NCI-H510A (cell line): ENCODE data around the gene SPCS2.
"Not testable (repeated sequence)": the region's sequence is repeated elsewhere in the genome, so short reads cannot be mapped to it uniquely, and the experiment has no call there.

Source experiments
- DNase-seq: peaks from one replicate; lab custom pipeline; 2025; lab: John Stamatoyannopoulos, UW

The SPCS2 gene

DNA sequence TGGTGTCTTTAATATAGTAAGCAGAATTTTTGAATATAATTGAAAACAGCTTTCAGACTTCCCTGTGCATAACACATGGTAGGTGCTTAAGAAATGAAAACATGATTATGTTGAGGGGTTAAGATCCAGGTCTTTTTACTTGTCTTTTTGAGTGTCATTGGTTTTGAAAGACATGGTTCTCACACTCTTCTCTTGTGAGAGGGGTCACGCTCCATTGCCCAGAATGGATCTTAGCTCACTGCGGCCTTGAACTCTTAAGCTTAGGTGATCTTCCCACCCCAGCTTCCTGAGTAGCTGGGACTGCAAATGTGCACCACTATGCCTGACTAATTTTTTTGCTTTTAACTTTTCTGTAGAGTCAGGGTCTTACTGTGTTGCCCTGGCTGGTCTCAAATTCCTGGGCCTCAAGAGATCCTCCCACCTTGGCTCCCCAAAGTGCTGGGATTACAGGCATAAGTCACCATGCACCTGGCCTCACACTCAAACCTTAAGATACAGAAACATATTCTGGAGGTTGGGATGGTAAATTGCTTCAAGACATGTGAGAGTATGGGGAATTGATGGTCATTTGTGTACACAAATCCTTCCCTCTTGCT, 1.4 kb downstream of the SPCS2 start:
- DNase-seq: no peak

GRCh38 chr11:74951226-74951625, 2.2 kb downstream of the SPCS2 start:
- no peak for DNase-seq

- DNase-seq: no peak
Measured at GRCh38 chr11:74952752-74953151, 3.7 kb downstream of the SPCS2 start.

DNA sequence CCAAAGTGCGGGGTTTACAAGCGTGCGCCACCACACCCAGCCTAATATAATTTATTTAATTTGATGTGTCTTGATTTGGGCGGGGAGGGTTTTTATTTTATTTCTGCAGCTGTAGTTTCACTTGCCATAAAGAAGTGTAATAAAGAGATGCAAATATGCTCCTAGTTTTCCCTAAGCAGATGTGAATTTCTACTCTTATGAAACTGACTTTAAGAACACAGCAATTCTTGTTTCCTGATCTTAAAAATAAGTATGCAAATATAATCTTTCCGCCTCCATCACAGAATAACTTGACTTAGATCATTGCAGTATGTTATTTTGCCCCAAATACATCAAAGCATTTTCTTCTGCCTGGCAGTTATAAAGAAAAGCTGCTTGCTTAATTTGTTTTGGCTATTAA, 4.4 kb downstream of the SPCS2 start:
- no peak for DNase-seq

- no peak for DNase-seq
Measured at GRCh38 chr11:74954199-74954598, 5.1 kb downstream of the SPCS2 start.

DNA sequence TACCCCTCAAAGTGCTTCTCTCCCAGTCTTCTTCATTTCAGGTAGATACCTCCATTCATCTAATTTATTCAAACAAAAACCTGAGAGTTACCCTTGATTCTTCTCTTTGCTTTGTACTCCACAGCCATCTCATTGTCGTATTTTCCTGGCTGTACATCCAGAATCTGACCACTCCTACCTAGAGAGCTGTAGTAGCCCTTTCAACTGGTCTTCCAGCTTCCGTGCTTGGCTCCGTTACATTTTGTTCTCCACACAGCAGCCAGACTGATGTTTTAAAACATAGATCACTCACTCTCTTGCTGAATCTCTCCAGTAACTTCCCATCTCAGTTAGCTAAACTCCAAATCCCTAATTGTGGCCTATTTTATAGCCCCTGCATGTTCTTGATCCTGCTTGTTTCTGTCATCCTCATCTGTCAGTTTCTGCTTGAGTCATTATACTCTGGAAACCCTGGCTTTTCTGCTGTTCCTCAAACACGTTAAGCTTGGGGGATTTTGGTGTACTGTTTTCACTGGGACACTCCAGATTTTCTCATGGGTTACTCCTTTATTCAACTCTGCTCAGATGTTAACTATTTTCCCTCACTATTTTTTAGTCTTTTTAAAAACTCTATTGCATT, 7.4 kb downstream of the SPCS2 start:
- DNase-seq: no peak

DNA sequence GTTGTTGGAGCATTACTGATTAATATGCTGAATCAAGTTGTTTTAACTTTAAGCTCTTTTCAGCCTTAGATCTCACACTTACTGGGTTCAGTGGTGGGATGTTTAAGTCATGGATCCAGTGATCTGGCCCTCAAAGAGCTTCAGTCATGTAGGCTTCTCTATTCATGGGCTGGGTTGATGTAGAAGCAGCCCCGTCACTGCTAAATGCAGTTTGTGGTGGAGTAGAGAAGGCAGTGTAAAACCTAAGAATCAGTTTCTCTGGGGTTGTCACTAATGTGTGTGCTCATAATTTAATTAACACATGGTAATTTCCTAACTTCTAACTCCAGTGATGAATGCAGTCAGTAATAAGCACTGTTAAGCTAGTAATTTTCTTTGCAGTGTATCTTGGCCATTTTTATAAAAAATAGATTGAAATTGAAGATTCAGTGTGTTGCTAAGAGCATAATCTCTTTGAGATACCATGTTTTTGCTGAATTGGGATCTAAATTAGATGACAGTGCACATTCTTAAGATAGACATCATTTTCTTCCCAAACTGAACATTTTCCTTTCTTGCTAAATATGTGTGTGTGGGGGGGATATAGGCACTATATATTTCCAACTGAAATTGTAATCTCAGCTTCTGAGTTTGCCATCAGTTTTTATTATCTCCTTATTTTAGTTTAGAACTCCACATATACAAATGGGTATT, 9.0 kb downstream of the SPCS2 start:
- no peak for DNase-seq

GRCh38 chr11:74960128-74960527, 11.1 kb downstream of the SPCS2 start:
- DNase-seq: not testable (repeated sequence)

DNA sequence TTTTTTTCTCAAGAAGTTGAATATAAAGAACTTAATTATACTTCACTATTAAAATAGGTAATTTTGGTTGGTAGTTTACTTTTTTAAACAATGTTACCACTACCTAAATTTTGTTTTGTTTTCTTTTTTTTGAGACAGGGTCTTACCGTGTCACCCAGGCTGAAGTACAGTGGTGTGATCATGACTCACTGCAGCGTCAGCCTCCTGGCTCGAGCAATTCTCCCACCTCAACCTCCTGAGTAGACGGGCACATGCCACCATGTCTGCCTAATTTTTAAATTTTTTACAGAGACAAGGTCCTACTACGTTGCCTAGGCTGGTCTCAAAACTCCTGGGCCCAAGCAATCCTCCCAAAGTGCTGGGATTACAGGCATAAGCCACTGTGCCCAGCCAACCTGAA, 17.6 kb downstream of the SPCS2 start:
- DNase-seq: no peak

DNA sequence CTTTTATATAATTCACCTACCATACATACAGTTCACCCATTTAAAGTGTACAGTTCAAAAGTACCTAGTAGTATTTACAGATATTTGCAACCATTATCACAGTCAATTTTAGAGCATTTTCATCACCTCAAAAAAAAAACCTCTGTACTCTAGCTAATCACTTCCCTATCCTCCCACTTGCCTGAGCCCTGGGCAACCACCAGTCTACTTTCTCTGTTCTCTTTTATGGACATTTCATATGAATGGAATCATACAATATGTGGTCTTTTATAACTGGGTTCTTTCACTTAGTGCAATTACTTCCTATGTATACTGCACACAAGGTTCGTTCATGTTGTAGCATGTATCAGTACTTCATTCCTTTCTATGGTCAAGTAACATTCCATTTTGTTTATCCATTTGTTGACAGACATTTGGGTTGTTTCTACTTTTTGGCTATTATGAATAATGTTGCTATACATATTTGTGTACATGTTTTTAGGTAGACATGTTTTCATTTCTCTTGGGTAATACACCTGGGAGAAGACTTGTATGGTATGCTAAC, 21.9 kb downstream of the SPCS2 start:
- DNase-seq: no peak

DNA sequence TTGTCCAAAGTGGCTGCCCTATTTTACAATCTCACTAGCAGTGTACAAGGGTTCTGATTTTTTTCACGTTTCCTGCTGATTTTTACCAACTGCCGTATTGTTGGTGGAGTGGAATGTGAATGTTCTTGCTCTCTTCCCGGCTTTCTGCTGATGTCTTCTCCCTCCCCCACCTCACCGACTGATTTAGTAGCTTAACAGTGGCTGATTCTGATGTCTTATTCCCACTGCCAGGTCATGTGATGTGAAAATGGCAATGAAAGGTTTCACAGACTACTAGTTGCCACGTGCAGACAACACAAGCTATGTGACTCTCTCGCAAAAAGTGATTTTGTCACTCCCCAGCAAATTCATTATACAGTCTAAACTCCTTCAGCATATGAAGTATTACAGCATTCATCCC, 22.4 kb downstream of the SPCS2 start:
- no peak for DNase-seq

GRCh38 chr11:74978041-74978440, 29.0 kb downstream of the SPCS2 start:
- no peak for DNase-seq

DNA sequence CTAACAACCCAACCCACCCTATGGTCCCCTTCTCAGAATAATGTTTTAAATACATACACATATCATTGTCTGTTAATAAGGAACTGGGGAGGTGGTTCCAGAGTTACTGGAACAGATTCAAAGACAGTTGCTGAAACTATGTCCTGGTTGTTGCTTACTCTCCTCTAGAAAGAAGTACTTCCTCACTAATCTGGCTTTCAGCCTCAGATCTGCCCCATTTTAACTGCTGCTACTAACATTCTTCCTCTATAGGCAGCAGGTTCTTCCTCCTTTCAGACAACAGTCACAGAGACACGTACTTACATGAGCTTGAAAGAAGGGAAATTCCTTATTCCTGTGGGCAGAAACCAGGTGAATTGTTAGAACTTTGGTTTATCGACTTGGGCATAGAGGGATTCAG, 31.6 kb downstream of the SPCS2 start:
- no peak for DNase-seq

GRCh38 chr11:74981888-74982287, 32.8 kb downstream of the SPCS2 start:
- DNase-seq: no peak

GRCh38 chr11:74984070-74984469, 35.0 kb downstream of the SPCS2 start:
- no peak for DNase-seq

DNA sequence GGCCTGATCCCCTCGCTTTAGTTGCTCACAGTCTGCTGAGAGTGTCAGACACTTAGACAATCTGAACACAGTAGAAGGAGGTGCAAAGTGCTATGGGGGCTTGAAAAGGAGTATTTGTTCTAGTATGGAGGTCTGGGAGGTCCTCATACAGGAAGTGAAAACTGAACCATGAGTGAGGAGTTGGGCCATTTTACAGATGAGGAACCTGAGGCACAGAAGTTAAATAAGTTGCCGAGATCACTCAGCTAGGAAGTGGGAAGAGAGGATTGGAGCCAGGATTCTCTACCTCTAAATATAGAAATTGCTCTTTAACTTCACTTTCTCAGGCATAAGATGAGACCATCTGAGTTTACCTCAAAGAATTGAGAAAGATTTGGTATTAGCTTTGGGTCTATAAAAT, 35.7 kb downstream of the SPCS2 start:
- no peak for DNase-seq

GRCh38 chr11:74988541-74989259, 39.6 kb downstream of the SPCS2 start, which contains the start of gene NEU3:
NEU3 (plus strand) TSS chr11:74988933; CDS start chr11:74989061, 128 bp downstream.
- peak; percentile 75 for DNase-seq

DNA sequence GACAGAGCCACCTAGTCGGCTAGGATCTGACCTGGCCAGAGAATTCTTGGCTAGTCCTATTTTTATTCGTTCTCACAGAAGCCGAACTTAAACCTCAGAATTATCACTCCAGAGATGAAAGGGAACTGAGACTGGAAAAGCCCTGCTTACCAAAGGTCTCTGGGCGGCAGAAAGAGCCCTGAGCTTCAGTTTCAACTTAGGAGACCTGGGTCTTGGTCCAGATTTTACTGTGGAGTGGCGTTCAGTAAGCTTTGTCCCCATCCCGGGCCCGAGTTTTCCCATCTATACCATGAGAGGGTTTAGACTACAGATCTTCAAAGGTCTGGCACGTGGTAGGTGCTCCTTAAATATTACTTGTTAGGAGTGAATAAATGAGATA, 40.2 kb downstream of the SPCS2 start:
- no peak for DNase-seq

- DNase-seq: not testable (repeated sequence)
Measured at GRCh38 chr11:74990150-74990549, 41.1 kb downstream of the SPCS2 start.

GRCh38 chr11:74990941-74991340, 41.9 kb downstream of the SPCS2 start:
- no peak for DNase-seq

DNA sequence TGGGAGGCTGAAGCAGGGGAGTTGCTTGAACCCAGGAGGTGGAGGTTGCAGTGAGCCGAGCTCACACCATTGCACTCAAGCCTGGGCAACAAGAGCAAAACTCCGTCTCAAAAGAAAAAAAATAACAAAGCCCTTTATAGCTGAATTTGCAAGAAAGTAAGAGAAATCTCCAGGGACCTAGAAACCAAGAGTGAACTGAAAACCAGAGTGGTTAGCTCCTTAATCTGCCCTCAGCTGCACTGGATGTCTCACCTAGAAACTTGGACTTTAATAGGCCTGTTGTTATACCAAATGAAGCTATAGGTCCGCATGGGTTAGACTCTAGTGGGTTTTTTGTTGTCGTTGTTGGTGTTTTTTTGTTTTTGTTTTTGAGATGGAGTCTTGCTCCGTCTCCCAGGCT, 43.8 kb downstream of the SPCS2 start:
- no peak for DNase-seq

DNA sequence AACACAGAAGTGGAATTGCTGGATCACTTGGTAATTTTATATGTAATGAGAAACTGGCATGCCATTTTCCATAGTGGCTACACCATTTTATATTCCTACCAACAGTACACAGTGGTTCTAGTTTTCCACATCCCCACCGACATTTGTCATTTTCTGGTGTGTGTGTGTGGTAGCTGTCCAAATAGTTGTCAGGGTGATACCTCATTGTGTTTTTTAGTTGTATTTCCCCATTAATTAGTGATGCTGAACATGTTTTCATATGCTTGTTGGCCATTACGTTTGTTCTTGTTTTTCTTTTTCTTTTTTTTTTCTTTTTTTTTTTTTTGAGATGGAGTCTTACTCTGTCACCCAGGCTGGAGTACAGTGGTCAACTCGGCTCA, 51.9 kb downstream of the SPCS2 start:
- DNase-seq: no peak

DNA sequence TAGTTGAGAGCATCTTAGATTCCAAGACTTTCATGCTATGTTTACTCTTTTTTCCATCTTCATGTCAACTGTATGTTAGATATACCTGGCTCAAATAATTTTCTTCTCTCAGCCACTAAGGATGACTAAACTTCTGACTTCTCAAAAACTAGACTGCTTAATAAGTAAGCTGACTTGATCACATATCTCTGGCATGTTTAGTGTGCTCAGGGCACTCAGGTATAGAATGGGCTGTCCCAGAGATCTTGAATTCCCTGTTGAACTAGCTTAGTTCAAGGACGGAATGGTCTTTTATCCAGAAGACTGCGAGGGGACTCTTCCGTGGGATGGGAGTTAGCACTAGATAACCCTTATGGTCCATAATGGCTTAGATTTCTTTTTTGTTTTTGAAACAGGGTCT, 52.6 kb downstream of the SPCS2 start:
- DNase-seq: no peak
